HepG2 (cell line): ENCODE data around the gene BBOF1. TPM values are rescaled to one million over a fixed set of nuclear protein-coding genes. Genes with fewer than 3 reads are reported as not detected.

Experiments
- ARID3A ChIP-seq: IDR thresholded peaks from 2 replicates; pipeline ENCODE4 v1.6.1; 2012; ENCODE audit warnings: low read depth, low read length, improper control_type of control experiment
- CTCF ChIP-seq: sonication (generic); formaldehyde crosslinking; IDR thresholded peaks from 2 replicates; pipeline ENCODE4 v1.5.0; 2020; ENCODE audit warnings: mild to moderate bottlenecking, missing genetic modification reagents, moderate library complexity
- EHMT2 ChIP-seq: fragments of 200-600 bp; sonication (generic); IDR thresholded peaks from 2 replicates; pipeline ENCODE4 v1.7.0; 2017; ENCODE audit warnings: antibody characterized with exemption, low read depth, low read length, borderline replicate concordance
- FOXP4 ChIP-seq: sonication (generic); formaldehyde crosslinking; IDR thresholded peaks from 2 replicates; pipeline ENCODE4 v1.4.0; 2020; ENCODE audit warnings: missing genetic modification reagents
- GZF1 ChIP-seq: sonication (generic); formaldehyde crosslinking; IDR thresholded peaks from 2 replicates; pipeline ENCODE4 v1.5.1; 2020; ENCODE audit warnings: mild to moderate bottlenecking, missing genetic modification reagents
- HOXD1 ChIP-seq: sonication (generic); formaldehyde crosslinking; IDR thresholded peaks from 2 replicates; pipeline ENCODE4 v1.5.0; 2020; ENCODE audit warnings: missing genetic modification reagents
- ISL2 ChIP-seq: sonication (generic); formaldehyde crosslinking; IDR thresholded peaks from 2 replicates; pipeline ENCODE4 v1.5.0; 2020; ENCODE audit warnings: missing genetic modification reagents
- MXD4 ChIP-seq: IDR thresholded peaks from 2 replicates; pipeline ENCODE4 v1.6.1; 2016; ENCODE audit warnings: mild to moderate bottlenecking, missing biosample characterization, missing genetic modification reagents
- NCOR1 ChIP-seq: fragments of 200-600 bp; sonication (generic); IDR thresholded peaks from 2 replicates; pipeline ENCODE4 v1.7.0; 2017; ENCODE audit warnings: antibody characterized with exemption, low read length, borderline replicate concordance
- SAP130 ChIP-seq: IDR thresholded peaks from 2 replicates; pipeline ENCODE4 v1.6.1; 2016; ENCODE audit warnings: low read depth
- TCF7 ChIP-seq: sonication (generic); IDR thresholded peaks from 2 replicates; pipeline ENCODE4 v1.6.1; 2016; ENCODE audit warnings: antibody characterized with exemption, low read depth
- XRCC5 ChIP-seq: fragments of 200-400 bp; formaldehyde crosslinking; optimal IDR thresholded peaks from 2 replicates; pipeline ENCODE3; 2017; ENCODE audit warnings: mild to moderate bottlenecking, low read length
- ZFP91 ChIP-seq: sonication (generic); formaldehyde crosslinking; IDR thresholded peaks from 2 replicates; pipeline ENCODE4 v1.9.0; 2022; ENCODE audit warnings: missing genetic modification reagents, mild to moderate bottlenecking, borderline replicate concordance
- ZNF101 ChIP-seq: sonication (generic); formaldehyde crosslinking; IDR thresholded peaks from 2 replicates; pipeline ENCODE4 v1.4.0; 2020; ENCODE audit warnings: mild to moderate bottlenecking, low read depth, missing genetic modification reagents, borderline replicate concordance
- ZNF232 ChIP-seq: sonication (generic); formaldehyde crosslinking; IDR thresholded peaks from 2 replicates; pipeline ENCODE4 v1.4.0; 2020; ENCODE audit warnings: missing genetic modification reagents, borderline replicate concordance
- ZNF337 ChIP-seq: sonication (generic); formaldehyde crosslinking; IDR thresholded peaks from 2 replicates; pipeline ENCODE4 v1.5.1; 2020; ENCODE audit warnings: missing genetic modification reagents, low read depth, mild to moderate bottlenecking, borderline replicate concordance
- ZNF34 ChIP-seq: sonication (generic); formaldehyde crosslinking; IDR thresholded peaks from 2 replicates; pipeline ENCODE4 v1.4.0; 2020; ENCODE audit warnings: mild to moderate bottlenecking, missing genetic modification reagents, borderline replicate concordance
- ZNF841 ChIP-seq: sonication (generic); formaldehyde crosslinking; IDR thresholded peaks from 2 replicates; pipeline ENCODE4 v1.8.1; 2023; ENCODE audit warnings: missing genetic modification reagents, borderline replicate concordance
- polyA plus RNA-seq, 8 experiments: library from polyadenylated mRNA; depleted of rRNA in 3 of 8; stranded (reverse) in 7 of 8; unstranded in 1 of 8; fragments of >200 nt; fragmentation: Illumina TruSeq in 4 of 8; extraction: Trizol in 4 of 8; gene quantifications; 2 replicates each; pipeline versions ENCODE4 v1.2.1 to v1.2.3, GENCODE V29; 2011 to 2016; ENCODE audit warnings: low read depth in 4 of 8, missing spikeins in 1 of 8, mixed read lengths in 1 of 8; ENCODE audit not compliant: insufficient read depth in 1 of 8
- total RNA-seq, 5 experiments: library from RNA; depleted of rRNA; stranded (reverse); fragments of >200 nt; fragmentation: Illumina TruSeq; extraction: Trizol; gene quantifications; 2 replicates each; pipeline ENCODE4 v1.2.3, GENCODE V29; 2016; ENCODE audit warnings: low read depth in 1 of 5

The BBOF1 gene
- total and polyA plus RNA-seq, 2 of the 13 experiments (the other 11 are each of a cell fraction or from before 2014, with no cell fraction given) = 1.6 to 2.3 TPM

GRCh38 chr14:73997108-73997943, 21.8 kb upstream of the BBOF1 start (continued):
- TF ChIP-seq ZNF232 (CRISPR knock-in tag) = no peak
- no peak for TF ChIP-seq CTCF (CRISPR knock-in tag)
- TF ChIP-seq ZFP91 (CRISPR knock-in tag) = no peak
- no peak for TF ChIP-seq ZNF101 (CRISPR knock-in tag)
- no peak for TF ChIP-seq ZNF841 (CRISPR knock-in tag)
- TF ChIP-seq ISL2 (CRISPR knock-in tag) = 0 out of 2 replicates have a peak, but pooled peaks have one; percentile 3
- TF ChIP-seq FOXP4 (CRISPR knock-in tag) = peak; percentile 60; the same call in 1 of the 2 replicates
- no peak for TF ChIP-seq EHMT2
- peak; percentile 33 for TF ChIP-seq SAP130
- no peak for TF ChIP-seq ZNF34 (CRISPR knock-in tag)
- TF ChIP-seq TCF7 = peak; percentile 66
- TF ChIP-seq ZNF337 (CRISPR knock-in tag) = no peak
- peak; percentile 64; the same call in 1 of the 2 replicates for TF ChIP-seq ARID3A
- no peak for TF ChIP-seq GZF1
- TF ChIP-seq HOXD1 (CRISPR knock-in tag) = peak; percentile 11
- no peak for TF ChIP-seq XRCC5
- TF ChIP-seq NCOR1 = peak; percentile 53; the same call in 1 of the 2 replicates
- no peak for TF ChIP-seq MXD4
